Measurements from ENCODE around the gene RNFT1.
"Not testable (repeated sequence)": the region's sequence is repeated elsewhere in the genome, so short reads cannot be mapped to it uniquely, and the experiment has no call there.

The RNFT1 gene

DNA sequence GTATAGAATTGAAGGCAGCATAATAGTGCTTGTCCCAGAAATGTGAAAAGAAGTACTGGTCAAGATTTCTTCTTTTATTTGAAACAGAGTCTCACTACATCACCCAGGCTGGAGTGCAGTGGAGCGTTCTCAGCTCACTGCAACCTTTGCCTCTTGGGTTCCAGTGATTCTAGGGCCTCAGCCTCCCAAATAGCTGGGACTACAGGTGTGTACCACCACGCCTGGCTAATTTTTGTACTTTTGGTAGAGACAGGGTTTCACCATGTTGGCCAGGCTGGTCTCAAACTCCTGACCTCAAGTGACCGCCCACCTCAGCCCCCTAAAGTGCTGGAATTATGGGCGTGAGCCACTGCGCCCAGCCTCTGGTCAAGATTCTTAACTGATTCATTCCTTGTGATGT is 43.9 kb downstream of the RNFT1 start:
- DNase-seq (ENCODE audit: low spot score) = not testable (repeated sequence)

DNA sequence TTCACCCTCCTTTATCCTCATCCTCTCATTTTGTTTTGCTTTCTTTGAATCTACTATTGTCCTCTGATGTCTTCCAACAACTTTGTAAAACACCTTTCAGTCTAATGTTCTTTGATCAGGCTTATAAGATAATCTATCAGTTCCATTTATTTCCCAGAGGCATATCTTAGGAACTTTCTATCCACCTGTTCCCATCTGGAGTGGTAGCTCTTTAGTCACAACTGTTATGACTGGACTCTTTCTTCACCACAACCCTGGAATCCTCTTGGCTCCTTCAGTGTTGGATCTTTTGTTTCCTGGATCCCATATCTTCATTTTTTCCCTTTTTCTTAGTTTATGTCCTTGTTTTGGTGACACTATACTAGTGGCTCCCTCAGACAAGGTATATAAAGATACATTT is 48.1 kb downstream of the RNFT1 start:
- no peak for DNase-seq (ENCODE audit: low spot score)

DNA sequence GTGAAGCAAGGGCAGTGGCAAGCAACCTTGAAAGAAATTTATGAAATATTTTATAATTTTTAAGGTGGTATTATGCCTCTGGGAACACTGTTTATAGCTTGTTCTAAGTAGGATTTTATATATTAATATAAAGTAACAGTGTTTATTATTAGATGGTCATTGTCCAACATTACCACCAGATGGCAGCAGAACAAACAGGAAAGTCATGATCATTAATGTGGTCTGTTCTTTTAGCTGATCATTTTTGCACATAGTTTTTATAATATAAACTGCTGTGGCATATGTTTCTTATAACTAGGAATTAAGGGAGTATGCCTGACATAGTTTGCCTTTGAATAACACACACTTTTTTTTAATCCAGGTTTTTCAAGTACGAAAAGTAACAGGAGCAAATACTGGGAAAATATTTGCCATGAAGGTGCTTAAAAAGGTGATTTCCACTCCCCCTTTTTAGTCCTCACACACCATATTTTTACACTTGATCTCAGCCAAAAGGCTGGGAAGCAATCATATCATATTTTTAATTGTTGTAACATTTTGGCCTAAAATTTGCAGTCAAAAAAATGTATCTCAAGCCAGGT is 50.2 kb downstream of the RNFT1 start:
- DNase-seq (ENCODE audit: low spot score) = peak; percentile 51

DNA sequence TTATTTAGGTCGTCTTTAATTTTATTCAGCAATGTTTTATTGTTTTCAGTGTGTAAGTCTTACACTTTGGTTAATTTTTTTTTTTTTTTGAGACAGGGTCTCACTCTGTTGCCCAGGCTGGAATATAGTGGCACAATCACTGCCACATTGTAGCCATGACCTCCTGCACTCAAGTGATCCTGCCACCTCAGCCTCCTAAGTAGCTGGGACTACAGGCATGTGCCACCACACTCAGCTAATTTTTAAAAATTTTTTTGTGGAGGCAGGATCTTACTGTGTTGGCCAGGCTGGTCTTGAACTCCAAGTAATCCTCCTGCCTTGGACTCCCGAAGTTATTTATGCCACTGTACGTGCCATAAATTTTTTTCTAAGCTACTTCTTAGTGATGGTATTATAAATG is 57.1 kb downstream of the RNFT1 start:
- DNase-seq (ENCODE audit: low spot score) = no peak

DNA sequence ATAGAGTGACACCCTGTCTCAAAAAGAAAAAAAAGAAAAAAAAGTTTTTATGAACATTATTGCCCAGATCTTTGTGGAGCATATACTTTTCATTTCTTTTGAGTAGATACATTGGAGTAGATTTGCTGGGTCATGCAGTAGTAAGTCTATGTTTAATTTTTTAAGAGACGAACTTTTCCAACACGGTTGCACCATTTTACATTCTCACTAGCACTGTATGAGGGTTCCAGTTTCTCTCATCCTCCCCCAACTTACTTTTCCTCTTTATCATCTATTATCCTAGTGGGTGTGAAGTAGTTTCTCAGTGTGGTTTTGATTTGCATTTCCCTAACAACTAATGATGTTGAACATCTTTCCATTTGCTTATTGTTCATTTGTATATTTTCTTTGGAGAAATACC is 61.1 kb downstream of the RNFT1 start:
- no peak for DNase-seq (ENCODE audit: low spot score)
